Stimulated activated CD8-positive, alpha-beta memory T cell treated with anti-CD3 and anti-CD28 coated beads, Interleukin-15, amount 100 ng/mL, for 48 hours (primary cell): ENCODE measurements around the gene DLK1.

Source experiments
- DNase-seq, 2 donors: peaks; one replicate each; pipeline ENCODE4 v3.0.0-alpha.2; 2020; ENCODE audit warnings: low read depth in 2 of 2

The DLK1 gene

GRCh38 chr14:100777818-100778525 is 51.3 kb downstream of the DLK1 start:
- no peak for DNase-seq

GRCh38 chr14:100778526-100778882 is 51.8 kb downstream of the DLK1 start:
- DNase-seq, result no peak

DNA sequence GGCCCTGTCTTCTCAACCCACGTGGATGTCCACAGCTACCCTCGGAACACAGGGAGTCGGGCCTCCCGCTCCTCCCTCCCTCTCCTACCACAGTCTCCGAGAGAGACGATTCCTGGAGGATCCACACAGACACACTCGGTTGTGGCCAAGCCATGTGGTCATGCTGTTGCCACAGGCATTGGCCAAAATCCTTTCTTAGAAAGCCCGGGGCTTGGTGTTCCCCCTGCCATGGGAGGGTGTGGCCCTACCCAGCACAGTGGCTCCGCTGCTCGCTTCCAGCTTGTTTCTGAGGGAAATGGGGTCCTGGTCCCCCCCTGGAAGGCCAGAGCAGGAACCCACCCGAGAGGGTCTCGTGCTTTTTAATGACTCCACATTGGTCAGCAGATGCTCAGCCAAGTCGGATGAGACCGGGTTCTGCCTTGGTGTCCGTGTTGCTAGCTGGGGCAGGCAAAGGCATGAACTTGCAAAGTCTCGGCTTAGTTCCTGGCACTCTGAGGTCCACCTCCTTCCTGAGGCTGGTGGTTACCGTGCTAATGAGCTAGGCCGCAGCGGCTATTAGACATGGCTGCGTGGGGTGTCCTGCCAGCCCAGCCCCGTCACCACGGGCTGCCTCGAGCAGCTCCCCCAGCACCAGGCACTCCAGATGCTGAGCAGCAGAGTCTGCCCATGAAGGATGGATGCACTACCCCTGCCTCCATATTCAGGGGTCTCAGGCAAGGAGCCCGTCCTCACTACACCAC is 52.4 kb downstream of the DLK1 start:
- no peak for DNase-seq

DNA sequence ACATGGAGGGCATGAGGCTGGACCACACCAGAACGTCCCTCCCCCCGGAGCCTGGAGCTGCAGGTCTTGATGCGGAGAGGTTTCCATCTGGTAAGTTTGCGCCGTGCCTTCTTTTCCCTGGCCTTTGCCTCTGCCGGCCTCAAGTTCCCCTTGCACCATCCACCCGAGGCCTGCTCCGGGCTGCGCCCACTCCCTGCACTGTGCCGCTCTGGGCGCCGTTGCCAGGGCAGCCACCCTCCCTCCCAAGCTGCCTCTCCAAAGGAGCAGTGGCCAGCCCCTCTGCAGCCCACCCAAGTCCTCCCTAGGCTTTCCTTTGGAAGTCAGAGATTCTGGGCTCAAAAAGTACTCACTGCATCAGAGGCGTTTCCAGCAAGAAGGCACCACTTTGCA is 53.0 kb downstream of the DLK1 start:
- no peak for DNase-seq

DNA sequence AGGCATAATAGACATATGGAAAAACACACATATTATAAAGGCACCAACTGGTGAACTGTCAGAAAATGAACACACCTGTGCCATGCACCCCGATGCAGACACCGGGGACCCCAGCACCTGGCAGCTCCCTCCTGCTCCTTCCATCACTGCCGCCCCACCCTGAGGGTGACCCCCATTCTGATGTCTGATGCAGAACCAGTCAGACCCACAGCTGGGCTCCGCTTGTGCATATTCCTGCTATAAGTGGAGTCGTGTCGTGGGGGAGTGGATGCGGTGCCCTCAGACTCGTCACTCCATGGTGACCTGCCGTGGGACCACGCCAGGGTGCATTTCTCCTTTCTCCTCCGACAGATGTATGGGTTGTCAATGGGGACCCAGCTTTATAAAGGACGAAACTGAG is 53.6 kb downstream of the DLK1 start:
- DNase-seq, result no peak

- DNase-seq, result no peak
Observed at GRCh38 chr14:100780646-100781355, 54.1 kb downstream of the DLK1 start.

- no peak for DNase-seq
Observed at GRCh38 chr14:100781952-100782351, 55.3 kb downstream of the DLK1 start.

DNA sequence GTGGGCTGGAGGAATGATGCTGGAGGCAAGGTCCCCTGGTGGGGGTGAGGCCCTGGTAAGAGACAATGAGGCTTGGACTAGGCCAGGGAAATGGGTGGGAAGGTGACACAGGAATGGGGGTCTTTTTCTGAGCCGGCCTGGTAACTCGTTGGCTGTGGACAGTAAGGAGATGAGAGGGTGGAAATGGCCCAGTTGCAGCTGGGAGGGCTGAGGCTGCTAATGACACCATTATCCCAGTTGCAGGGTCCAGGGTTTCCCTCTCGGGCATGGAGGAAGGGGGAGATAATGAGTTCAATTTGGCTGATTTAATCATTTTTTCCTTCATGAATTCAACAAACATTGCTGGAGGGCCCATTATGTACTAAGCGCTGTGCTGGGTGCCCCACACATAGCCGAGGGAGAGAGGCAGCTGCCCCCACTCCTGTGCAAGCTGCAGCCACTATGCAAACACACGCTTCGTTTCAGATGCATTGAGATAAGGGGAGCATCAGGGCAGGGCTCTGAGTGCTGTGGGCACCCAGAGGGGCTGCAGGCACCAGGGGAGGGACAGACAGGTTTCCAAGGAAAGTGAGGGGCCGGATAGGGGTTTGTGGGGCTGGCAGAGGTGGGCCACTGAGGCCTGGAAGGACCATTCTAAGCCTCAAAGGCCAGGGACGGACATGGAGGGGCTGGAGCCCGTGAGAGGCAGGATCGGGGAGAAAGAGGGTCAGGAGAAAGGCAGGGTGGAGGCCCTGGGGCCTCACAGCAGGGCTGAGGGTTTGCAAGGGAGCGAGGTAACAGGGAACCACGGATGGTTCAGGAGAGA is 56.0 kb downstream of the DLK1 start:
- no peak for DNase-seq

DNA sequence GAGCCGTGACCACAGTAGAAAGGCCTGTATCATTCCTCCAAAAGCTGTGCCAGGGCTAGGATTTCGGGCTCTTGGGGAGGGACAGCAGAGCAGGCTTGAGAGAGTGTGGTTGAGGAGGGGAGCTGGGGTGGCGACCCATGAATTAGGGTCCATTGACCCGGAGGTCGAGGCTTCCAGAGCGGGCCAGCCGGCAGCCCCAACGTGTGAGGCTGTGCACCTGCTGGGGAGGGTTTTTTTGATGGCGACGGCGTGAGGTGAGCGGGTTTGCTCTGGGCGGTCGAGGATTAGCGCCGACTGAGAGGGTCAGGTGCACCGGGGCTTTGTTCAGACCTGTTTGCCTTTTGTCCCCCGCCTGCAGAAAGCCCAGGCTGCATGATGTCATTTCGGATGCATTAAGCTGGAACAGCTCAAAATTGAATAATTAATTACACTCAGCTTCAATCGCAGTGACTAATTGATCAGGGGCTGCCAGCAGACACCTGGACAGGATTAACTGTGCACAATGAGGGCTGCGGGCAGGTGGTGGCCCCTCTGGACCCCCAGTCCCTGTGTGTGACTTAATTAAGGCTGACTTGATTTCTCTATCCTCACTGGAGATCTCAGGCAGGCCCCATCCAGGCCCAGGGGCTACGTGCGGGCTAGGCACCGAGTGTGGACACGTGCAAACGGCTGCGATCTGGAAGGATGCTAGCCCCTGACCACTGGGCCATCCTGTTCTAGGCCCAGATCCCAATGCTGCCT is 57.1 kb downstream of the DLK1 start:
- no peak for DNase-seq

DNA sequence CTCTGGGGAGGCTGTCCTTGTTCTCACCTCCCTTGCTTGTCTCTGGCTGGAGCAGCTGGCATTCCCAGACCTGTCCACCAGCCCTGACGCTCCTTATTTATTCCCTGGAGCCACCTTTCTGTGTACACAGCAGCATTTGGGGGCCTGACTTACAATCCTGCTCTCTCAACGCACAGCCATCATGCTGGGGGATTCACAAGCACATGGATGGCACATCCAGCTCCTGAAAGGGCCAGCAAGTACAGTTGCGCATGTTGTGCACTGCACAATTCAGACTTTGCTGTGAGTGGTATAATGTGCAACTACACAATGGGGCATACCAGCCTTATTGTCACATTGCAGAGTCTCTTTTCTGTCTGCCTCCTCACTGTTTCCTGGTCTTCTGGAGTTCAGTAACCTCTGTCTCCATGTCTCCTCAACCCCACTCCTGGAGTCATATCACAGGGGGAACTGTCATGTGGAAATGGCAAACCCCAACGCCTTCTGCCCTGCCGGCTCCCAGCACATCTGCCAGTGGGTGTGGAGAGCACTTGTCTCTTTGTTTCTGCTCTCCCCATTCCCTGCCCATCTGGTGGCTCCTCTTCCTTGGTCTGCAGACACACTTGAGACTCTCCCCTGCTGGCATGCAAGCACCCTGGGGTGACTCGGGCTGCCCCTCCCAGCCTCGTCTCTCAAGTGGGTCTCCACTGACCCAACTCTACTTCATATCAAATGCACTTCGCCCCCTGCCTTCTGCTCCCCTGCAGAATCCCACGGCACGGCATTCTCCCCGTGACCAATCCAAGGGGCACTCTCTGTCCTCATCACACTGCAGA is 58.0 kb downstream of the DLK1 start:
- DNase-seq, result no peak

DNA sequence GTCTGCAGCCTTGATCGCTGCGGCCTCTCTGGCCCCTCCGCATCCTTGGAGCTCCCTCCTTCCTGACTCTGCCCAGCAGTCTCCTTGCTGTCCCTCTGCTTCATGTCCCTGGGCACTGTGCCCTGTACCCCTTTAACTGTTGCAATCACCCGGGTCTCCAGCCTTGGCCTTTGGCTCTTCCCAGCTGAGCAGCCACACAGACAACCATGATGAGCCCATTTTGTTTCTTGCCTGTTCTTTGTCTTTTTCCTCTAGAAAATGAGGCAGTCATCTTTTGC is 58.6 kb downstream of the DLK1 start:
- no peak for DNase-seq

GRCh38 chr14:100785626-100786025 is 58.9 kb downstream of the DLK1 start:
- no peak for DNase-seq

GRCh38 chr14:100786131-100786530 is 59.4 kb downstream of the DLK1 start:
- no peak for DNase-seq

- DNase-seq, result no peak
Observed at GRCh38 chr14:100786576-100787219, 60.0 kb downstream of the DLK1 start.

DNA sequence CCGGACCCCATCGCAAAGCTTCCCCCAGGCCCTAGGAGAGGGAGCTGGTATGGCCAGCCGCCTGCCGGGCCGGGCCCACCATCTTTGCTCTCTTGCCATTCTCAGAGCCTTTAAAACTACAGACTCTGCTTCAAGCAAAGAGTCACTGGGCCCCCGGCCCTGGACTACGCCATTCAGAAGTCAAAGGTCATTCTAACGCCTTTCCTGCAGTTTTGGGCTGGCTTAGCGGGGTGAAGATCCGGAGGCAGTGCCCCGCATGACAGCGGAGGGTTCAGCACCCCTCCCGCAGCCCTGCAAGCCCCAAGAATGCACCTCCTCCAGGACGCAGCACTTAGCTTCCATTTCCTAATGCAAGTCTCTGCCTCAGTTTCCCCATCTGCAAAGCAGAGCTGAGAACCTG is 61.0 kb downstream of the DLK1 start:
- DNase-seq, result no peak
